Psoas muscle (tissue), 8 donors: ENCODE results near the gene PALLD. TPM values are rescaled to one million over a fixed set of nuclear protein-coding genes. Genes with fewer than 3 reads are reported as not detected.

Experiments
- ATAC-seq, 4 donors: fragments of 200-7000 bp; cut with Tn5 transposase; one replicate each; pipeline ENCODE4 v1.9.1; 2020; ENCODE audit warnings: moderate library complexity in 3 of 4, mild to moderate bottlenecking in 2 of 4
- DNase-seq, 2 donors: peaks; one replicate each; pipeline ENCODE4 v3.0.0-alpha.2; 2020
- H3K27ac ChIP-seq: fragments of 200-600 bp; one replicate; pipeline ENCODE4 v1.8.0; 2022
- H3K27me3 ChIP-seq, 3 donors: fragments of 200-600 bp in 1 of 3; one replicate each; pipeline versions ENCODE4 v1.6.1 to v1.8.0; 2013 to 2022; ENCODE audit warnings: low read length in 2 of 3, mild to moderate bottlenecking in 2 of 3, moderate library complexity in 1 of 3; ENCODE audit not compliant: insufficient read depth in 3 of 3
- H3K36me3 ChIP-seq, 2 donors: fragments of 200-600 bp in 1 of 2; one replicate each; pipeline versions ENCODE4 v1.6.1 to v1.8.0; 2013 to 2022; ENCODE audit warnings: low read depth in 1 of 2, mild to moderate bottlenecking in 1 of 2, moderate library complexity in 1 of 2; ENCODE audit not compliant: insufficient read depth in 1 of 2
- H3K4me1 ChIP-seq: fragments of 200-600 bp; one replicate; pipeline ENCODE4 v1.8.0; 2022
- H3K4me3 ChIP-seq: fragments of 200-600 bp; one replicate; pipeline ENCODE4 v1.8.0; 2022; ENCODE audit warnings: mild to moderate bottlenecking
- H3K9me3 ChIP-seq: fragments of 200-600 bp; one replicate; pipeline ENCODE4 v1.8.0; 2022
- WGBS, 3 donors: extraction: QIAGEN DNeasy Blood & Tissue Kit; methylation state at CpG; one replicate each; pipeline versions ENCODE4 v1.1.6 to v1.1.7; 2013; 5-methylcytosine and 5-hydroxymethylcytosine counted together
- intact Hi-C, 2 donors: fragments of 100-400 bp; cut with DNase I; formaldehyde crosslinking; loops; one replicate each; pipeline versions ENCODE4 v1.11.0 to v1.14.2; 2022
- polyA plus RNA-seq, 3 donors: library from polyadenylated mRNA; stranded (reverse); fragments of 200-250 nt; gene quantifications; one replicate each; pipeline ENCODE4 v1.2.3, GENCODE V29; 2013
- total RNA-seq, 4 donors: library from RNA; stranded (reverse); fragmentation: NEBNext Ultra II Directional in 2 of 4; extraction: Animal tissue kit (Norgen Biotek cat#: 25700) in 2 of 4; gene quantifications; one replicate each; pipeline versions ENCODE4 v1.2.1 to v1.2.4, GENCODE V29; 2021 to 2023
- TF ChIP-seq, protein P1 (sequence below): fragments of 200-600 bp; IDR thresholded peaks from one replicate; pipeline ENCODE4 v1.8.0; 2022; ENCODE audit warnings: antibody characterized with exemption
- donor health status: healthy with polysubstance abuse.
- donor health status: DM: no; HTN: no; CAD: no; lungs with moderate emphysema.
- donor health status: Bipolar disorder and iron deficiency.
- donor health status: healthy.
- donor health status: DM: yes; HTN: yes; CAD: no.
- donor health status: DM: no; HTN: no; CAD: no.
- donor health status: DM: no; HTN: no; CAD: no.
- donor health status: DM: yes; HTN: yes; CAD: no.

The PALLD gene
- total and polyA plus RNA-seq, 7 donors = 19.2 to 245 (median 168) TPM

DNA sequence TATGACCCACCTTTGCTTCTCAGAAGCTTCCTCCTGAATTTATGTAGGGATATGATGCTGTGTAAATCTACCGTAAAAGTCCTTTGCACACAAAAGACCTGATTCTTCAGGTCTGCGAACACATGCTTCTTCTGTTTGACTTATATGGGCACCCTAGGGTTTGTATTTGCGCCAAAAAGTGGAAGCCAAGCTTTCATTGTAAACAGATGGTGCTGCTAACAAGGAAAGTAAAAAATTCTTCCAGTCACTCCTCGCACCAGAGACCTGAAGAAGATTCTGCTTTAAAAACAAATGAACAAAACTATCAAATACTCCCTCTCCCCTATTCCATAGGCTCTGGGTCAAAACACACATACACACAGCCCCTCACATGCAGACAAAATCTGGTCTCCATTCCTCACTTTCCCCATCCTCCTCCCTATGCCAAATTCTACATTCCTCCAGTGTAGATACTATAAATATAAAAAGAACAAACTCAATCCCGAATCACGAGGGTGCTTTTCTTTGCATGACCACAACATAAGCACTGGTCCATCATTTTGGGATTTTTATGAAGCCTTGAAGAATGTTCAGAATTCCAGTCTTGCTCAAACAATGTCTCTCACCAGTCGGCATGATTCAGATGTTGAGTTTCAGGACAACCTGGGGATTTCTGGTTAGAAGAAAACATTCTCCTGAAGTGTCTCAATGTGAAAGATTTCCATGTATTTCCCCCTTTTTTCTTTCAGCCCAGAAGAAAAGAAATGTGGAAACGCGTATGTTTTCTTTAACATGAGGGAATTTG, 125.1 kb downstream of the PALLD start:
- H3K27me3 ChIP-seq = no peaks in the 10 kb centered on the region
- peaks cover 14% of the 10 kb centered on the region for H3K4me1 ChIP-seq
- no peak overlapping the region for H3K4me3 ChIP-seq
- H3K27ac ChIP-seq = no peak overlapping the region
- no peaks in the 10 kb centered on the region for H3K36me3 ChIP-seq
- 82 to 84% (median 82%) methylated on average over 9 of the region's 9 CpGs for WGBS, 3 donors
- no peaks in the 10 kb centered on the region for H3K9me3 ChIP-seq
- TF ChIP-seq, protein P1, sequence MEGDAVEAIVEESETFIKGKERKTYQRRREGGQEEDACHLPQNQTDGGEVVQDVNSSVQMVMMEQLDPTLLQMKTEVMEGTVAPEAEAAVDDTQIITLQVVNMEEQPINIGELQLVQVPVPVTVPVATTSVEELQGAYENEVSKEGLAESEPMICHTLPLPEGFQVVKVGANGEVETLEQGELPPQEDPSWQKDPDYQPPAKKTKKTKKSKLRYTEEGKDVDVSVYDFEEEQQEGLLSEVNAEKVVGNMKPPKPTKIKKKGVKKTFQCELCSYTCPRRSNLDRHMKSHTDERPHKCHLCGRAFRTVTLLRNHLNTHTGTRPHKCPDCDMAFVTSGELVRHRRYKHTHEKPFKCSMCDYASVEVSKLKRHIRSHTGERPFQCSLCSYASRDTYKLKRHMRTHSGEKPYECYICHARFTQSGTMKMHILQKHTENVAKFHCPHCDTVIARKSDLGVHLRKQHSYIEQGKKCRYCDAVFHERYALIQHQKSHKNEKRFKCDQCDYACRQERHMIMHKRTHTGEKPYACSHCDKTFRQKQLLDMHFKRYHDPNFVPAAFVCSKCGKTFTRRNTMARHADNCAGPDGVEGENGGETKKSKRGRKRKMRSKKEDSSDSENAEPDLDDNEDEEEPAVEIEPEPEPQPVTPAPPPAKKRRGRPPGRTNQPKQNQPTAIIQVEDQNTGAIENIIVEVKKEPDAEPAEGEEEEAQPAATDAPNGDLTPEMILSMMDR = no peak
- no peak for DNase-seq
- peak in 1 of 4 donors; percentile 21 for ATAC-seq
- intact Hi-C loops = no loop called here

DNA sequence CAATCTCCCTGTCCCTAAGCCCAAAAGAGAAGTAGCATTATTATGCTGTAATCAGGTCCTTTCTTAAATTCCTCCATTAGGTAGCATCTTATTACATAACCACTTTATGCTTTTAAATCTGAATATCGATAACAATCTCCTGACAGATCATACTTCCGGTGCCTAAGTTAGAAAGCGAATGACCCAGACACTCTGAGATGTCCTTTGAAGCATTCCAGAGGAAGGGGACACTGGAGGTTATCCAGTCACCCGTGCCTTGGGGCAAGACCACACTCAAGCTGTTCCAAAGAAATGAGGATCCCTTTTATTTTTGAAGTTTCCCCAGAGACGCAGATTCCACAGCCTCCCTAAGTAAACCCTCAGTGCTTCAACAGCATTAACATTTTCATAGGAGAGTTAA, 125.7 kb downstream of the PALLD start:
- Histone ChIP-seq H3K4me3 (no peak overlapping the region), H3K36me3 (no peaks in the 10 kb centered on the region), H3K27ac (no peak overlapping the region), H3K9me3 (no peaks in the 10 kb centered on the region), H3K27me3 (no peaks in the 10 kb centered on the region), H3K4me1 (peaks cover 14% of the 10 kb centered on the region)
- no peak for DNase-seq
- TF ChIP-seq, protein P1 = no peak
- ATAC-seq = no peak
- intact Hi-C loops = no loop called here
- 73 to 77% (median 76%) methylated on average over 5 of the region's 5 CpGs for WGBS, 3 donors

DNA sequence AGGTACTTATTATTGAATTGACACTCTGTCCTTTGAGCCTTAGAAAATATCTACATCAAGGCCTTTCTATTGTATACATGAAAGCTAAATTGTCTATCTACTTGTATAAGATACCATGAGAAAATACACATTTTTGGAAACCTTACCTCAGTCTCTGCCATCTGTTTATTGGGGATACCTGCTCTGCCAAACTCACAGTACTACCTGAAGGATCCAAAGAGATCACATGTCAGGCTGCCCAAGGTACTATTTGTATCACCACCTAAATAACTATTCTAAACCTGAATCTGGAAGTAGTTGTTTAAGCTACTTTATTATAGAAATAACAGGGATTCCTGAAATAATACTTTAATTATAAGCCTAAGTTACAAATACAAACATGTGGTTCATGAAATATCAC, 126.2 kb downstream of the PALLD start:
- H3K4me1 ChIP-seq = peaks cover 14% of the 10 kb centered on the region
- no peak for ATAC-seq
- TF ChIP-seq, protein P1 = no peak
- H3K27ac ChIP-seq = no peak overlapping the region
- no peaks in the 10 kb centered on the region for H3K9me3 ChIP-seq
- H3K36me3 ChIP-seq = no peaks in the 10 kb centered on the region
- no peak for DNase-seq
- intact Hi-C loops = no loop called here
- H3K4me3 ChIP-seq = no peak overlapping the region
- no peaks in the 10 kb centered on the region for H3K27me3 ChIP-seq

DNA sequence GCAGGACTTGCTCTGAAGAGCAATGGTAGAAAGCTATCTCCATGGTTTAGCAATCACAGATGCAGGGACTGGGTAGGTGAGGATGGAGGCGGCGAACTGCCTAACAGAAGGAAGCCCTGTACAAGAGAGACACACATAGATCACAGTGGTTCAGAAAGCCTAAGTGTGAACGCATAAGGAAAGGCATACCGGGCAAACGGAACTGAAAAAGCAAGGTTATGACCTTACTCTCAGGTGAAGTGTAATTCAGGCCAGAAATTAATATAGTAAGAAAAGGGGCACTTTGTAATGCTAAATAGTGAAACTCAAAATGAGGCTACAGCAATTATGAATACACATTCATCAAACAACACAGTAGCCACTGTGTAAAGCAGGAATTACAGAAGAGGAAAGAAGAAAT, 126.6 kb downstream of the PALLD start:
- Histone ChIP-seq H3K36me3 (no peaks in the 10 kb centered on the region), H3K27me3 (no peaks in the 10 kb centered on the region), H3K9me3 (no peaks in the 10 kb centered on the region), H3K4me3 (no peak overlapping the region), H3K27ac (no peak overlapping the region), H3K4me1 (peaks cover 9% of the 10 kb centered on the region)
- WGBS, 3 donors = 93 to 96% (median 94%) methylated on average over 5 of the region's 5 CpGs
- TF ChIP-seq, protein P1 = no peak
- DNase-seq (no peak), ATAC-seq (no peak)
- intact Hi-C loops = no loop called here

DNA sequence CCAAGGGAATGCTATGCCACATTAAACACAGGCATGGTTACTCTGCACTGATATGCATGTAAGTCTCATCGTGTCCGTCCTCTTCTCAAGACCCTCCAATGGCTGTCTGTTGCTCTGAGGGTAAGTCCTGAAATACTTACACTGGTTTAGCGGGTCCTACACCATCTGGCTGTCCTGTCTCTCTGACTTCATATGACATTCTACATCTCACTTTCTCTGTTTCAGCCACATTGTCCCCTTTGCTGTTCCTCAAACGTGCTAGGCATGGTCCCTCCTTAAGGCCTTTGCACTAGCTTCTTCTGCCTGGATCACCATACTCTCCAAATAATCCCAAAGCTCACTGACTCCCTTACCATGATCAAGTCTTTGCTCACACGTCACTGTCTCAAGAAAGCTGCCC, 131.4 kb downstream of the PALLD start:
- 85 to 94% (median 87%) methylated on average over 5 of the region's 5 CpGs for WGBS, 3 donors
- TF ChIP-seq, protein P1 = no peak
- Histone ChIP-seq H3K27ac (peak overlapping the region; percentile 51), H3K36me3 (no peaks in the 10 kb centered on the region), H3K4me3 (no peak overlapping the region), H3K27me3 (no peaks in the 10 kb centered on the region), H3K9me3 (no peaks in the 10 kb centered on the region), H3K4me1 (peaks cover 16% of the 10 kb centered on the region)
- DNase-seq (no peak), ATAC-seq (no peak)
- intact Hi-C loops = no loop called here
